Esophagus squamous epithelium (tissue), 5 donors: ENCODE data around the gene HES1. TPM values are rescaled to one million over a fixed set of nuclear protein-coding genes. Genes with fewer than 3 reads are reported as not detected.

Source experiments
- DNase-seq: peaks from one replicate; lab custom pipeline; 2025; lab: John Stamatoyannopoulos, UW
- H3K27ac ChIP-seq, 4 donors: fragments of 200-600 bp; sonication (generic); one replicate each; pipeline ENCODE4 v1.5.1; 2016 to 2019; ENCODE audit warnings: mild to moderate bottlenecking in 1 of 4
- H3K27me3 ChIP-seq, 4 donors: fragments of 200-600 bp; sonication (generic); 1 replicate in 3 of 4; 2 replicates in 1 of 4; pipeline versions ENCODE4 v1.5.1 to v1.6.0; 2017 to 2021; ENCODE audit warnings: antibody characterized with exemption in 1 of 4
- H3K36me3 ChIP-seq, 3 donors: fragments of 200-600 bp; sonication (generic); one replicate each; pipeline ENCODE4 v1.5.1; 2016 to 2019
- H3K4me1 ChIP-seq, 3 donors: fragments of 200-600 bp; sonication (generic); one replicate each; pipeline ENCODE4 v1.5.1; 2017 to 2019
- H3K4me3 ChIP-seq, 4 donors: fragments of 200-600 bp; sonication (generic); 1 replicate in 3 of 4; 2 replicates in 1 of 4; pipeline ENCODE4 v1.5.1; 2016 to 2019; ENCODE audit warnings: mild to moderate bottlenecking in 2 of 4, moderate library complexity in 1 of 4
- H3K9me3 ChIP-seq, 3 donors: fragments of 200-600 bp; sonication (generic); one replicate each; pipeline ENCODE4 v1.5.1; 2016 to 2019
- CTCF ChIP-seq, 6 experiments: fragments of 450-650 bp in 4 of 6; fragments of 200-600 bp in 2 of 6; sonication (generic) in 2 of 6; IDR thresholded peaks; one replicate each; pipeline ENCODE4 v1.5.1; 2016 to 2019; ENCODE audit warnings: antibody characterized with exemption in 6 of 6, mild to moderate bottlenecking in 4 of 6, moderate library complexity in 4 of 6
- POLR2A ChIP-seq, 4 donors: fragments of 450-650 bp; IDR thresholded peaks; one replicate each; pipeline ENCODE4 v1.6.1; 2017; ENCODE audit warnings: antibody characterized with exemption in 4 of 4, mild to moderate bottlenecking in 4 of 4, moderate library complexity in 3 of 4
- WGBS, 2 donors: methylation state at CpG; one replicate each; pipeline ENCODE4 v1.1.5; 2018; 5-methylcytosine and 5-hydroxymethylcytosine counted together
- intact Hi-C: fragments of 100-400 bp; cut with DNase I; formaldehyde crosslinking; loops from one replicate; pipeline ENCODE4 v1.15.0; 2022
- total RNA-seq, 4 donors: library from RNA; depleted of rRNA; stranded (reverse); fragments of >200 nt; gene quantifications; one replicate each; pipeline ENCODE4 v1.1.0, GENCODE V29; 2016
- donor health status: DM: yes; HTN: yes; CAD: no.

The HES1 gene
- total RNA-seq, 4 donors from 2014 or later: 38.6 to 92.1 (median 75.4) TPM

- intact Hi-C loops: loop anchor here (10.0 kb wide), 1 partner anchor 345 kb away; no protein-coding TSS in a partner anchor
- Histone ChIP-seq H3K9me3 (no peaks in the 10 kb centered on the region), H3K4me1 (peaks cover 13 to 61% (median 32%) of the 10 kb centered on the region in 3 donors), H3K36me3 (no peaks in the 10 kb centered on the region), H3K4me3 (no peak overlapping the region), H3K27me3 (peaks cover 0 to 18% (median 0%) of the 10 kb centered on the region in 4 donors), H3K27ac (no peak overlapping the region)
- 63 to 65% methylated on average over 2 of the region's 2 CpGs for WGBS, 2 donors
- DNase-seq: no peak
- TF ChIP-seq POLR2A (IDR thresholded peaks at IDR 0.05): no peak
- TF ChIP-seq CTCF (IDR thresholded peaks at IDR 0.05): no peak
These were observed 5.8 kb upstream of the HES1 start for GRCh38 chr3:194130188-194130587.

DNA sequence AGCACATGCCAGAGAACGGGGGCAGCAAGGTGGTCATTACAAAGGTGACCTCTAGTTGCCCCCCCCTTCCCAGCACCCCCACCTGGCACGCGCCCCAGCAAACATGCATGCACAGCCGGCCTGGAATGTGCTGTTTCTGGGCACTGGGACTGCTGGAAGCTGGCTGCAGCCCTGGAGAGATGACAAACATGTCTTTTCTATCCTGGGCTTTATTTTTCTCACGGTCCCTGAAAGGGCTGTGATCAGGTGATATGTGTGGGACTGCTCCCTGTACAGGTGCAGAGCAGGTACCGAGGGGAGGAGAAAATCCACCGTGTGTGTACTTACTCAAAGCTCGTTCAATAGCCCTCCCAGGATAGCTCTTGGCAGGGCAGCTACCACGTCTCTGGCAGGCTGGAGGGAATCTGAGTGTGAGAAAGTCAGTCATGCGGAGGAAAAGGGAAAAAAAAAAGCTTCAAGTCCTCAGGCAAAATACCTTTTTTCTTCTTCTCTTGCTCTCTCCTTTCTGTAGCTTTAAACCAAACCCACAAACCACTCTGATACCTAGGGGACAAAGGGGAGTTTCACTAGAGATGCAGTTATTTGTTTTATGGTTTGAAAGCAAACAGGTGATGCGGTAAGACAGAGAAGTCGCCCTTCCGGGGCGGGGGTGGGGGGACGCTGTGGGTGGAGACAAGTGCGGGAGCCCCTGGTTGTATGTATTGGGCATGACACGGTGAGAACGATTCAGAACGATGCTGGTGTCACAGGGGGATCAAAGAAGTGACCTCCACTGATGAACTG, 5.0 kb upstream of the HES1 start:
- DNase-seq: no peak

GRCh38 chr3:194132465-194133286, 3.3 kb upstream of the HES1 start:
- intact Hi-C loops: loop anchor here (10.0 kb wide), 1 partner anchor 348 kb away; no protein-coding TSS in a partner anchor
- 31 to 50% methylated on average over 3 to 5 of the region's 5 CpGs for WGBS, 2 donors
- Histone ChIP-seq H3K4me3 (no peak overlapping the region), H3K27ac (peak overlapping the region in 2 of 4 donors; percentile 17 to 57), H3K36me3 (peaks cover 0 to 3% (median 0%) of the 10 kb centered on the region in 3 donors), H3K27me3 (peaks cover 0 to 12% (median 0%) of the 10 kb centered on the region in 4 donors), H3K4me1 (peaks cover 13 to 85% (median 41%) of the 10 kb centered on the region in 3 donors), H3K9me3 (no peaks in the 10 kb centered on the region)
- no peak for DNase-seq
- no peak for TF ChIP-seq POLR2A (IDR thresholded peaks at IDR 0.05)
- TF ChIP-seq CTCF (IDR thresholded peaks at IDR 0.05): no peak

More for the DNA sequence above, 5.0 kb upstream of the HES1 start:
- Histone ChIP-seq H3K27me3 (peaks cover 0 to 18% (median 0%) of the 10 kb centered on the region in 4 donors), H3K36me3 (no peaks in the 10 kb centered on the region), H3K4me1 (peaks cover 13 to 68% (median 35%) of the 10 kb centered on the region in 3 donors), H3K9me3 (no peaks in the 10 kb centered on the region), H3K4me3 (no peak overlapping the region), H3K27ac (peak overlapping the region in 2 of 4 donors; percentile 19 to 35)
- intact Hi-C loops: loop anchor here (10.0 kb wide), 1 partner anchor 346 kb away; no protein-coding TSS in a partner anchor
- TF ChIP-seq POLR2A (IDR thresholded peaks at IDR 0.05): no peak
- no peak for TF ChIP-seq CTCF (IDR thresholded peaks at IDR 0.05)
- 23 to 34% methylated on average over 6 to 15 of the region's 19 CpGs for WGBS, 2 donors

DNA sequence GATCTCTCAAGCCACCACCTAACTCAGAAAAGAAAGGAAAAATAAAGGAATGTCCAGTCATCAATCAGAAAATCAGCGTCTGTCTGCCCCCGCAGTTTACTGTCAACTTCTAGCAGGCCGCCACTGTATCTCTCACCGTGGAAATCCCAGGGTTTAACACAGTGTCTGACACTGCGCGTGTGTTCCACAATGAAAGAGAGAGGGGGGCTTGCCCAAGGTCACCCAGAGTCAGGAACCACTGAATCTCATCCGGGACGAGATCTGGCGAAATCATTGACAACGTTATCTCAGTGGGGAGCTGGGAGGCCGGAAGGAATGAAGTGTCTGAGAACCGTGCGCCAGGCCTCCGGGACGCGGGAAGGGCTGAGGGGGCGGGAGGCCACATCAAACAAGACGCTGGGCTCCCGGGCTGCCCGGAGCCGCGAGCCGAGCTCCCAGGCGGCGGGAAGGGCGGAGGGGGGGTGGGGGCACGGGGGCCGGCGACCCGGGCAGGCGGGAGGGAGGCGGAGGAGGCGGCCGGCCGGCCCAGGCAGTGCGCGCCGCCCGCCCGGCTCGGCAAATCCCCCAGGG, 2.2 kb upstream of the HES1 start:
- Histone ChIP-seq H3K4me1 (peaks cover 16 to 96% (median 42%) of the 10 kb centered on the region in 3 donors), H3K27me3 (peaks cover 0 to 12% (median 0%) of the 10 kb centered on the region in 4 donors), H3K36me3 (peaks cover 0 to 8% (median 0%) of the 10 kb centered on the region in 3 donors), H3K27ac (peak overlapping the region; percentile 57 to 97 (median 94)), H3K4me3 (peak overlapping the region; percentile 17 to 88 (median 70)), H3K9me3 (no peaks in the 10 kb centered on the region)
- 10% methylated on average over 16 to 18 of the region's 41 CpGs for WGBS, 2 donors
- intact Hi-C loops: loop anchor here (10.0 kb wide), 1 partner anchor 349 kb away; no protein-coding TSS in a partner anchor
- TF ChIP-seq CTCF (IDR thresholded peaks at IDR 0.05) (no peak), POLR2A (IDR thresholded peaks at IDR 0.05) (no peak)
- DNase-seq: no peak
